HG02610 (cell line): Measurements from ENCODE around the gene REEP2.

Source experiments
- ATAC-seq: cut with Tn5 transposase; IDR thresholded peaks from one replicate; pipeline ENCODE4 v1.9.1; 2021; ENCODE audit warnings: mild to moderate bottlenecking, moderate library complexity; ENCODE audit not compliant: unreplicated experiment

REEP2 gene

DNA sequence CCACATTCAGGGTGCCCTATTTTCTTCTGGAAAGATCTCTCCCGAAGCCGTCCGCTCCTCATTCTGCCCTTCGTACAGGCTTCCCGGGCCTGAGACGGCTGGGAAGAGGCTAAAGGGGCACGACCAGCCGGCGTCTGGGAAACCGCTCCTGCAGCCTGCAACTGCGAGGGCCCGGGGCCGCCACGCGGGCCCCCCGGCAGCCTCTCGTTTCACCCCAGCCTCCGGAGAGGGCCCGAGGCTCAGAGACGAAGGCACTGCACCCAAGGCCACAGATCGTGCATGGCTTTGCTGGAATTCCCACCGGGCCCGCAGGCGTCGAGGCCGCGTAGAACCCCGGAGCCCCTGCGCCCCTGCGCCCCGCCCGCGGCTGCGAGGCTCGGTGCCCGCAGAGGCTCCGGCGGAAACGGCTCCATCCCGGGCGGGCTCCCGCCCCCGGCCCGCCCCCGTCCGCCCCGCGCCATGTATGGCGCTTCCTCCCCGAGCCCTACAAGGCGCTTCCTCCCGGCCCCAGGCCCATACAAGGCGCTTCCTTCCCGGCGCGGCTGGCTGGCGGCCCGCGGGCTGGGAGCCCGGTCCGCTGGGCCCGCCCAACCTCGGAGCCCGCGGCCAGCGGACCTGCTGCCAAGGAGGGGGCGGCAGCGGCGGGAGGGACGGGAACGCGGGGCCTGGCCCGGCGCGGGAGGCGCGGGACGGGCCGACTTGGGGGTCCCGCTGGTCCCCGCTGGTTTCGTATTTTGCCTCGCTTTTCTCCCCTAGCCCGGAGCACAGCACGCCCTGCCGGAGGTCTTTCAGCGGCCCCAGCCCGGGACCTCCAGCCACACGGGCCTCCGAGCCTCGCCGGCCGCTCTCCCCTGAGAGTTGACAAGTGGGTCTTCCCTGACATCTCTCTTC is 53.1 kb downstream of the REEP2 start:
- peak; percentile 99 for ATAC-seq

DNA sequence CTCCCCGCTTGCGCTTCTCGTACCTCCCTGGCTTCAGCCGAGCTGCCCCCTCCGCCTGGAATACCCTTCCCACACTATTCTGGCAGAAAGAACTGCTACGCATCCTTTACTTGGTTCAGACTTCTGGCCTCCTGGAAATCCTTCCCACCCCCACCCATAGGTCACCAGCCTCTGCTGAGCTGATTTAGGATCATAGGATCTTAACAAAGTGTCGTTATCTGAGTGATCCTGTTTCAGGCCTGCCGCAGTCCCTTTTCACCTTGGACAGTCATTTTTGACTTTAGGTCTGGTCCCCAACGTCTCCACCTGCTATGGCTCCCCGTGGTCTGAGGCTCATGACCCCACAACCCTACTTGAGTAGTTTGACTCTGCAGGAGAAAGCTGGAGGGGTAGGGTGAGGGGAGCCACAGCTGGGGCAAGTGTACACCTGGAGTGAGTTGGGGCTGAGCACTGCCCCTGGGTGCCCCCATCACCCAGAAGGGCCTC is 53.7 kb downstream of the REEP2 start:
- ATAC-seq: no peak

DNA sequence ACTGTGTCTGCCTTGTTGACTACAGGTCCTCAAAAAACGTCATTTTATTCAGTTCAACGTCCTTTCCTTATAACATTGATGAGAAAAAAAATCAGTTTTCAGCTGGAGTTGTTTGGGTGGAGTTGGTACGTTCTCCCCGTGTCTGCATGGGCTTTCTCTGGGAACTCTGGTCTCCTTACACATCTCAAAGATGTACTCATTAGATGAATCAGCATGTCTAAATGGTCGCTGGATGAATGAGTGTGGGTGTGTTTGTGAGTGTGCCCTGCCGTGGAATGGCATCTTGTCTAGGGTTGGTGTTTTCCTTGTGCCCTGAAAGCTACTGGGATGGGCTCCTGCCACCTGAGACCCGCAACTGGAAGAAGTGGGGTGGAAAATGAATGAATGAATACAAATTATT is 56.5 kb downstream of the REEP2 start:
- no peak for ATAC-seq
